SK-N-SH (cell line): ENCODE measurements around the gene AP2S1. TPM values are rescaled to one million over a fixed set of nuclear protein-coding genes. Genes with fewer than 3 reads are reported as not detected.

Source experiments
- CTCF ChIA-PET: fragments of 300-600, 350-600 bp; formaldehyde crosslinking; extraction: SDS; loops from one replicate; lab custom pipeline; 2021; lab: Yijun Ruan, JAX
- POLR2A ChIA-PET: fragments of 350-600 bp; sonication (Branson Sonifier 250); formaldehyde crosslinking; extraction: SDS; loops from one replicate; lab custom pipeline; 2020; ENCODE audit warnings: antibody characterized with exemption, inconsistent platforms; lab: Yijun Ruan, JAX
- DNase-seq: peaks from one replicate; pipeline ENCODE4 v3.0.0; 2012
- H2AFZ ChIP-seq: fragments of 200-600 bp; sonication (generic); 2 replicates; pipeline ENCODE4 v1.8.1; 2016; ENCODE audit warnings: antibody characterized with exemption, mild to moderate bottlenecking, low read depth
- H3F3A ChIP-seq: fragments of 200-600 bp; sonication (generic); replicated peaks from 2 replicates; pipeline ENCODE3; 2016; ENCODE audit warnings: antibody characterized with exemption, mild to moderate bottlenecking; ENCODE audit not compliant: insufficient read depth
- H3K27ac ChIP-seq, 2 experiments: fragments of 200-500 bp in 1 of 2; fragments of 200-600 bp in 1 of 2; sonication (Bioruptor generic) in 1 of 2; sonication (generic), shearing (Covaris generic) in 1 of 2; 2 replicates each; pipeline versions ENCODE4 v1.5.1 to v1.6.1; 2014 to 2016; ENCODE audit warnings: low read depth in 2 of 2, inconsistent platforms in 1 of 2, low read length in 1 of 2, mild to moderate bottlenecking in 1 of 2, mixed read lengths in 1 of 2
- H3K27me3 ChIP-seq: fragments of 200-600 bp; sonication (generic), shearing (Covaris generic); 2 replicates; pipeline ENCODE4 v1.6.1; 2016; ENCODE audit warnings: mixed run types; ENCODE audit not compliant: insufficient read depth
- H3K36me3 ChIP-seq, 2 experiments: fragments of 200-500 bp in 1 of 2; fragments of 200-600 bp in 1 of 2; sonication (Bioruptor generic) in 1 of 2; sonication (generic) in 1 of 2; replicated peaks in 1 of 2; 2 replicates each; pipeline versions ENCODE3 to v1.5.1; 2014 to 2016; ENCODE audit warnings: low read length in 1 of 2, mild to moderate bottlenecking in 1 of 2; ENCODE audit not compliant: insufficient read depth in 2 of 2, control insufficient read depth in 1 of 2
- H3K4me1 ChIP-seq, 2 experiments: fragments of 200-500 bp in 1 of 2; fragments of 200-600 bp in 1 of 2; sonication (Bioruptor generic) in 1 of 2; sonication (generic), shearing (Covaris generic) in 1 of 2; 2 replicates each; pipeline versions ENCODE4 v1.5.1 to v1.6.1; 2014 to 2016; ENCODE audit warnings: low read depth in 1 of 2, low read length in 1 of 2, mixed run types in 1 of 2; ENCODE audit not compliant: insufficient read depth in 2 of 2, control insufficient read depth in 1 of 2
- H3K4me2 ChIP-seq: fragments of 200-600 bp; sonication (generic), shearing (Covaris generic); 2 replicates; pipeline ENCODE4 v1.6.1; 2017; ENCODE audit warnings: mixed run types
- H3K4me3 ChIP-seq, 2 experiments: fragments of 200-500 bp in 1 of 2; fragments of 200-600 bp in 1 of 2; sonication (Bioruptor generic) in 1 of 2; sonication (generic), shearing (Covaris generic) in 1 of 2; 2 replicates each; pipeline versions ENCODE4 v1.5.1 to v1.8.1; 2014 to 2016; ENCODE audit warnings: low read depth in 2 of 2, inconsistent platforms in 1 of 2, low read length in 1 of 2, mild to moderate bottlenecking in 1 of 2, mixed read lengths in 1 of 2, moderate library complexity in 1 of 2
- H3K79me2 ChIP-seq: fragments of 200-600 bp; sonication (generic); 2 replicates; pipeline ENCODE4 v1.8.1; 2017; ENCODE audit warnings: mild to moderate bottlenecking; ENCODE audit not compliant: insufficient read depth
- H3K9ac ChIP-seq: fragments of 200-600 bp; sonication (generic); 2 replicates; pipeline ENCODE4 v1.6.1; 2017; ENCODE audit warnings: mixed run types
- H3K9me2 ChIP-seq: fragments of 200-600 bp; sonication (generic); 2 replicates; pipeline ENCODE4 v1.6.1; 2017; ENCODE audit warnings: mixed run types
- H3K9me3 ChIP-seq: fragments of 200-600 bp; sonication (generic); 2 replicates; pipeline ENCODE4 v1.6.1; 2017; ENCODE audit warnings: mixed run types, mild to moderate bottlenecking, moderate library complexity
- H4K20me1 ChIP-seq: fragments of 200-600 bp; sonication (generic); 2 replicates; pipeline ENCODE4 v1.6.1; 2017; ENCODE audit warnings: mild to moderate bottlenecking, mixed run types; ENCODE audit not compliant: insufficient read depth
- ELF1 ChIP-seq: IDR thresholded peaks from 2 replicates; pipeline ENCODE4 v1.4.0; 2012
- EP300 ChIP-seq, 2 experiments: IDR thresholded peaks; 2 replicates each; pipeline versions ENCODE4 v1.4.0 to v1.6.1; 2012; ENCODE audit warnings: borderline replicate concordance in 1 of 2, low read depth in 1 of 2, low read length in 1 of 2
- FOSL2 ChIP-seq: IDR thresholded peaks from 2 replicates; pipeline ENCODE4 v1.4.0; 2012; ENCODE audit warnings: low read depth, mild to moderate bottlenecking, moderate library complexity, borderline replicate concordance
- GABPA ChIP-seq: IDR thresholded peaks from 2 replicates; pipeline ENCODE4 v1.4.0; 2012; ENCODE audit warnings: low read depth, mild to moderate bottlenecking
- GATA2 ChIP-seq: sonication (generic); formaldehyde crosslinking; IDR thresholded peaks from 2 replicates; pipeline ENCODE4 v1.5.0; 2020; ENCODE audit warnings: mild to moderate bottlenecking, missing genetic modification reagents
- JUND ChIP-seq: IDR thresholded peaks from 2 replicates; pipeline ENCODE4 v1.4.0; 2012
- MAX ChIP-seq: IDR thresholded peaks from 2 replicates; pipeline ENCODE4 v1.4.0; 2012; ENCODE audit warnings: low read depth
- NFIC ChIP-seq: IDR thresholded peaks from 2 replicates; pipeline ENCODE4 v1.4.0; 2012; ENCODE audit warnings: borderline replicate concordance
- PBX3 ChIP-seq: IDR thresholded peaks from 2 replicates; pipeline ENCODE4; 2012
- POLR2AphosphoS5 ChIP-seq: IDR thresholded peaks from 2 replicates; pipeline ENCODE4 v1.6.1; 2012; ENCODE audit warnings: low read depth, low read length
- RCOR1 ChIP-seq: fragments of 150-350 bp; IDR thresholded peaks from 2 replicates; pipeline ENCODE4 v1.6.1; 2017; ENCODE audit warnings: antibody characterized with exemption, low read length
- REST ChIP-seq: IDR thresholded peaks from 2 replicates; pipeline ENCODE4 v1.6.1; 2012; ENCODE audit warnings: mild to moderate bottlenecking, low read depth, low read length, moderate library complexity
- RXRA ChIP-seq: IDR thresholded peaks from 2 replicates; pipeline ENCODE4 v1.4.0; 2012; ENCODE audit warnings: low read depth, mild to moderate bottlenecking, borderline replicate concordance
- SIN3A ChIP-seq: IDR thresholded peaks from 2 replicates; pipeline ENCODE4 v1.6.1; 2012; ENCODE audit warnings: low read depth, mild to moderate bottlenecking, low read length, moderate library complexity, borderline replicate concordance
- SMC3 ChIP-seq: IDR thresholded peaks from 2 replicates; pipeline ENCODE4 v1.6.1; 2012; ENCODE audit warnings: low read depth, low read length, improper control_type of control experiment
- TAF1 ChIP-seq: IDR thresholded peaks from 2 replicates; pipeline ENCODE4 v1.6.1; 2012; ENCODE audit warnings: low read depth, mild to moderate bottlenecking, low read length, moderate library complexity, borderline replicate concordance
- TCF12 ChIP-seq: IDR thresholded peaks from 2 replicates; pipeline ENCODE4 v1.4.0; 2012
- TEAD4 ChIP-seq: IDR thresholded peaks from 2 replicates; pipeline ENCODE4 v1.4.0; 2012; ENCODE audit warnings: mild to moderate bottlenecking, borderline replicate concordance; ENCODE audit not compliant: insufficient read depth
- USF2 ChIP-seq: fragments of 150-350 bp; IDR thresholded peaks from 2 replicates; pipeline ENCODE4 v1.6.1; 2017; ENCODE audit warnings: antibody characterized with exemption, low read length, low read depth, borderline replicate concordance
- YY1 ChIP-seq: IDR thresholded peaks from 2 replicates; pipeline ENCODE4 v1.4.0; 2012; ENCODE audit warnings: low read depth, mild to moderate bottlenecking
- WGBS: methylation state at CpG from one replicate; pipeline ENCODE4 v1.1.6; 2017; ENCODE audit warnings: low lambda C conversion rate; 5-methylcytosine and 5-hydroxymethylcytosine counted together
- polyA plus RNA-seq, 3 experiments: library from polyadenylated mRNA; depleted of rRNA; stranded (reverse); fragments of >200 nt; gene quantifications; 2 replicates each; pipeline ENCODE4 v1.2.3, GENCODE V29; 2012

AP2S1 gene
- polyA plus RNA-seq, 1 of the 3 experiments (the other 2 are of a cell fraction), result 565 TPM

- peaks cover 0 to 8% of the 10 kb centered on the region in 2 experiments; a peak in 2 of 4 replicates for H3K4me1 ChIP-seq
- H3K36me3 ChIP-seq, result peaks cover 0 to 7% of the 10 kb centered on the region in 2 experiments
- 89% methylated on average over 1 of the region's 1 CpG for WGBS
- no peak overlapping the region for H3K27ac ChIP-seq
- no peak for DNase-seq
- POLR2A ChIA-PET, result no interaction called here
- H3K9ac ChIP-seq, result no peak overlapping the region
- H3K27me3 ChIP-seq, result no peaks in the 10 kb centered on the region
- peaks cover 9% of the 10 kb centered on the region for H4K20me1 ChIP-seq
- CTCF ChIA-PET, result interaction anchor here (10.2 kb wide), 1 partner anchor 138 kb away, joined by 126 read pairs; no protein-coding TSS in a partner anchor
- H3F3A ChIP-seq, result peaks cover 19% of the 10 kb centered on the region
- TF ChIP-seq REST (no peak), GABPA (no peak), RXRA (no peak), JUND (no peak), FOSL2 (no peak), TEAD4 (no peak), GATA2 (CRISPR knock-in tag) (no peak), SMC3 (no peak), NFIC (no peak), MAX (no peak), YY1 (no peak), ELF1 (no peak), EP300 (IDR thresholded peaks at IDR 0.05; ENCODE audit: borderline replicate concordance in 1 of 2, low read depth in 1 of 2, low read length in 1 of 2) (no peak), USF2 (no peak), TCF12 (no peak), SIN3A (no peak), PBX3 (no peak), RCOR1 (no peak), POLR2AphosphoS5 (no peak), TAF1 (no peak)
- peaks cover 21% of the 10 kb centered on the region for H3K79me2 ChIP-seq
- H2AFZ ChIP-seq, result no peak overlapping the region
- H3K4me2 ChIP-seq, result no peak overlapping the region
- H3K9me2 ChIP-seq, result no peaks in the 10 kb centered on the region
- H3K4me3 ChIP-seq, result no peak overlapping the region
- no peaks in the 10 kb centered on the region for H3K9me3 ChIP-seq
Observed at GRCh38 chr19:46852830-46853229, 2.2 kb upstream of the AP2S1 start.
